Measurements from ENCODE around the gene TP73. TPM values are rescaled to one million over a fixed set of nuclear protein-coding genes. Genes with fewer than 3 reads are reported as not detected.

Gene TP73
- total and polyA plus RNA-seq, 2 donors: 0.09 to 0.63 TPM

DNA sequence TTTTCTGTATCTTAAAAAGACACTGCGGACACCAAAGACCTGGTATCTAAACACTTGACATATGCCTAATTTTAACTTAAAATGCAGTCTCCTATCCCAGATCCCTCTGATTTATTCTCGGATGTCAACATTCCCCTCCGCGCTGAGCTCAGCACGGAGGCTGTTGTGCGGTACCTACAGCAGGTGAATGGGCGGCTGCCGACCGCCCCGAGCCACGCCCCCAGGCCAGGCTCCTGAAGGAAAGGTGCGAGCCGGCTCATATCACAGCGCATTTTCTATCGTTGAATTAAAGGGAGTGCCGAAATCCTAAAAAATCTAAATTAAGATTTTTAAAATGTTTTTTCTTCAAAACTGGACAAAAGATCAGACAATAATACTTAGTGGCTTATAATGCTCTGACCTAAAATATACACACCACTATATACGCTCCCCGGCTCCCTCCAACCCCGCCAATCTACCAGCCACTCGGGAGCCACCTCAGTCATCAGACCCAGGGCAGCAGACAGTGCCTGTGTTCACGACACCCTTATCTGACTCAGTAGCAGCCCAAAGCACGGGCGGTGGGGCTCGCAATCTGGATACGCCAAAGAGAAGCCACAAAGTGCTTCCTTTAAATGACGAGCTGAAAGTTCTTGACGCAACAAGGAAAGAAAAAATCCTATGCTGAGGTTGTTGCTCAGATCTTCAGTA is 6.5 kb upstream of the TP73 start:
- H3K27ac ChIP-seq (ENCODE audit: low read depth): no peak overlapping the region
- no peak overlapping the region for H3K4me3 ChIP-seq (ENCODE audit: low read depth, low read length)
- H3K4me1 ChIP-seq (ENCODE audit: insufficient read depth): no peaks in the 10 kb centered on the region
- no peak for DNase-seq (ENCODE audit: extremely low spot score)
- WGBS: 94% methylated on average over 27 of the region's 27 CpGs
- H3K36me3 ChIP-seq (ENCODE audit: insufficient read depth): no peaks in the 10 kb centered on the region

DNA sequence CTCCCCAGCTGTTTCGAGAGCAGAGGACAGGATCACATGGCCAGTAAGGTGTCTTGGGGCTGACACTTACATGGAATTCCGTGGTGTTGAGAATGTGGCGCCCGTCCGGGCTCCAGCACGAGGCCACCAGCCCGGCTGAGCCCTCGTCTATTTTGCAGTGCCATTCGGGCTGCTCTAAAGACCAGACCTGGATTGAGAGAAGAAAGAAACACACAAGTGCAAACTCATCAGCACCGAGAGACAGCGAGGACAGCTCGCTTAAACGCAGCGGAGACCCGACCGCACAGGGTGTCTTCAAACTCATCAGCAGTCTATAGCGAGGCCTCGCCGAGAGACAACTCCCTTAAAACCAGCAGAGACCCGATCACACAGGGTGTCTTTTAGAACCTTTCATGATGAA is 5.7 kb upstream of the TP73 start:
- Histone ChIP-seq H3K27ac (ENCODE audit: low read depth) (no peak overlapping the region), H3K4me1 (ENCODE audit: insufficient read depth) (no peaks in the 10 kb centered on the region), H3K4me3 (ENCODE audit: low read depth, low read length) (no peak overlapping the region), H3K36me3 (ENCODE audit: insufficient read depth) (no peaks in the 10 kb centered on the region)
- DNase-seq (ENCODE audit: extremely low spot score): no peak
- WGBS: 94% methylated on average over 20 of the region's 20 CpGs

DNA sequence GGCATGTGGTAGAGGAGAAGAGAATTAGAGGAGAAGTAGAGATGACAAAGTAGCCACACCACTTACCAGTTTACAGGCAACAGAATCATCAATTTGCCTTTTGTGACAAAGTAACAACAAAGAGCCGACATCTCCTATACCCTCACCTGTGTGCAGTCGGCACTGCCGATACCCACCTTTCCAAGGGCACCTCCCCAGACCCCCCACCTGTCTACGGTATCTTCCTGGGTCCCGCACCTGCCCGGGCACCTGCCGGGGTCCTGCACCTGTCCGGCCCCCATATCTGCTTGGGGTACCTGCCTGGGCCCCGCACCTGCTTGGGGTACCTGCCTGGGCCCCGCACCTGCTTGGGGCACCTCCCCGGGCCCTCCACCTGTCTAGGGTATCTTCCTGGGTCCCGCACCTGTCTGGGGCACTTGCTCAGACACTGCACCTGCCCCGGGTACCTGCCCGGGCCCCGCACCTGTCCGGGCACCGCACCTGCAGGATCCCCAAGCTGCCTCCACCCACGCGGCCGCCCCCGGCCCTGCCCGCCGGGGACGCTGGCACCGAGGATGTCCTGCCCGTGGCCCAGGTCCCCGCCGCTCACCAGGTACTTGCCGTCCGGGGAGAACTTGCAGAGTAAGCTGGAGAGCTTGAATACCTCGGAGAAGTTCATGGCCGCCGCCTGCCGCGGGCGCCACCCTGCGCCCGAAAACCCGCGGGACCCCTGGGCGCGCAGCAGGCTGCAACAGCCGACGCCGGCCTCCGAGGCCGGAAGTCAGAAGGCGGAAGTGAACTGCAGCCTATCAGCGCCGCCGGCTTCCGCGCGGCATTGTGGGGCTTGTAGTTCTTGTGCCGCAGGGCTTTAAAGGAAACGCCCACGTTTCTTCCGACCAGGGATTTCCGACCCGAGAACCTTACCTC is 2.7 kb upstream of the TP73 start, which contains the start of gene WRAP73:
TSS of gene WRAP73 (minus strand) at position 762 of the 906 bp plus-strand sequence. CDS start at position 658, 104 bp downstream.
- 3% methylated on average over 60 of the region's 60 CpGs for WGBS
- no peaks in the 10 kb centered on the region for H3K36me3 ChIP-seq (ENCODE audit: insufficient read depth)
- H3K4me1 ChIP-seq (ENCODE audit: insufficient read depth): no peaks in the 10 kb centered on the region
- H3K4me3 ChIP-seq (ENCODE audit: low read depth, low read length): peak within 1 kb of the TSS; percentile 81
- H3K27ac ChIP-seq (ENCODE audit: low read depth): no peak within 1 kb of the TSS
- DNase-seq (ENCODE audit: extremely low spot score): peak; percentile 77

DNA sequence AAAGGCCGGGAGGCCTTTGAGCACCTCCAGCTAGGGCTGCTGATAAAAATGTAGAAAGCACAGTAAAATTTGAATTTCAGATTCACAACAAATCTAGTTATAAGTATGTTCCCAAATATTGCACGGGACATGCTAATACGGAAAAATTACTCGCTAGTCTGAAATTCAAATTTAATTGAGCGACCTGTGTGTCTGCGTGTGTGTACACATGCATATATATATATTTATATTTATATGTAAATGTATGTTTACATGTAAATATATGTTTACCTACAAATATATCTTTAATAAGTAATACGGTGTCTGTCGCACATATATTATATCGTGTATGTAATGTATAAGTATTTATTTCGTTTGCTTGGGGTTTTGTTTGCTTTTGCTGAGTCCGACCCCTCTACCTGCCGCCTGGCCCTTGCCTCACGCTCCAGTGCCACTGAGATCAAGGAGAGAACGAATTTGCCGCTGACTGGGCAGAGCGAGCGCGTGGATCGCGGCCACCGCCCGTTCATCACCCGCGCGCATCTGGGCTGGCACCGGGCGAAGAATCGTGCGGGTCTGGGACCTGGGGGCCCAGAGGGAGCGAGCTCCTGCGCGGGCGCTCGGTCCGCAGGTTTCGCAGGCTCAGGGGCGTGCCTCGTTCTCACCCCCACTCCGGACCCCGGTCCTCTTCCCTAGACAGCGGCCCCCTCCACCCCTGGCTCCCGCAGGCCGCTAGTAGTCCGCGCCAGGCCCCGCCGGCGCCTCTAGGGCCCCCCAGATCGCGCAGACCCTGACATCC is 1.9 kb upstream of the TP73 start:
- DNase-seq (ENCODE audit: extremely low spot score): no peak

GRCh38 chr1:3651026-3651929 is 1.0 kb upstream of the TP73 start:
- no peaks in the 10 kb centered on the region for H3K4me1 ChIP-seq (ENCODE audit: insufficient read depth)
- no peaks in the 10 kb centered on the region for H3K36me3 ChIP-seq (ENCODE audit: insufficient read depth)
- 3% methylated on average over 83 of the region's 83 CpGs for WGBS
- DNase-seq (ENCODE audit: extremely low spot score): no peak
- no peak overlapping the region for H3K27ac ChIP-seq (ENCODE audit: low read depth)
- H3K4me3 ChIP-seq (ENCODE audit: low read depth, low read length): peak overlapping the region; percentile 41

More for the DNA sequence above, 1.9 kb upstream of the TP73 start:
- WGBS: 9% methylated on average over 50 of the region's 50 CpGs
- no peaks in the 10 kb centered on the region for H3K36me3 ChIP-seq (ENCODE audit: insufficient read depth)
- H3K4me3 ChIP-seq (ENCODE audit: low read depth, low read length): peak overlapping the region; percentile 81
- H3K27ac ChIP-seq (ENCODE audit: low read depth): no peak overlapping the region
- no peaks in the 10 kb centered on the region for H3K4me1 ChIP-seq (ENCODE audit: insufficient read depth)

GRCh38 chr1:3652548-3653285 is 401 bp downstream of the TP73 start:
- H3K4me1 ChIP-seq (ENCODE audit: insufficient read depth): no peaks in the 10 kb centered on the region
- no peak overlapping the region for H3K27ac ChIP-seq (ENCODE audit: low read depth)
- DNase-seq (ENCODE audit: extremely low spot score): no peak
- peak overlapping the region; percentile 41 for H3K4me3 ChIP-seq (ENCODE audit: low read depth, low read length)
- WGBS: 2% methylated on average over 68 of the region's 68 CpGs
- no peaks in the 10 kb centered on the region for H3K36me3 ChIP-seq (ENCODE audit: insufficient read depth)

DNA sequence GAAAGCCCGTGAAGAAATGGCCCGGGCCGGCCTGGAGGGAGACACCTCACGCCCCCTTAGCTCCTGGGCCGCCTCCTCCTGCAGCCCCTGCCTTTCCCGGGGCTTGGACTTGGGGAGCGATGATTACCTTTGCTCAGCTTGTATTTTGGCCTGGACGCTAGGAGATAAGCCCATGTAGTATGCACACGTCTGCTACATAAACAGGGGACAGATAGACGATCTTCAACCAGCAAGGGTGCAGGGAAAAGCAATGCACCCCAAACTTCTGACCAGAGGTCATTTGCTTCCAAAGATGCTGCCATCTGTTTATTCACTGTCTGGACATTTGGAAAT is 936 bp downstream of the TP73 start:
- DNase-seq (ENCODE audit: extremely low spot score): no peak
- Histone ChIP-seq H3K4me3 (ENCODE audit: low read depth, low read length) (no peak overlapping the region), H3K4me1 (ENCODE audit: insufficient read depth) (no peaks in the 10 kb centered on the region), H3K36me3 (ENCODE audit: insufficient read depth) (no peaks in the 10 kb centered on the region), H3K27ac (ENCODE audit: low read depth) (no peak overlapping the region)
- 20% methylated on average over 10 of the region's 10 CpGs for WGBS

DNA sequence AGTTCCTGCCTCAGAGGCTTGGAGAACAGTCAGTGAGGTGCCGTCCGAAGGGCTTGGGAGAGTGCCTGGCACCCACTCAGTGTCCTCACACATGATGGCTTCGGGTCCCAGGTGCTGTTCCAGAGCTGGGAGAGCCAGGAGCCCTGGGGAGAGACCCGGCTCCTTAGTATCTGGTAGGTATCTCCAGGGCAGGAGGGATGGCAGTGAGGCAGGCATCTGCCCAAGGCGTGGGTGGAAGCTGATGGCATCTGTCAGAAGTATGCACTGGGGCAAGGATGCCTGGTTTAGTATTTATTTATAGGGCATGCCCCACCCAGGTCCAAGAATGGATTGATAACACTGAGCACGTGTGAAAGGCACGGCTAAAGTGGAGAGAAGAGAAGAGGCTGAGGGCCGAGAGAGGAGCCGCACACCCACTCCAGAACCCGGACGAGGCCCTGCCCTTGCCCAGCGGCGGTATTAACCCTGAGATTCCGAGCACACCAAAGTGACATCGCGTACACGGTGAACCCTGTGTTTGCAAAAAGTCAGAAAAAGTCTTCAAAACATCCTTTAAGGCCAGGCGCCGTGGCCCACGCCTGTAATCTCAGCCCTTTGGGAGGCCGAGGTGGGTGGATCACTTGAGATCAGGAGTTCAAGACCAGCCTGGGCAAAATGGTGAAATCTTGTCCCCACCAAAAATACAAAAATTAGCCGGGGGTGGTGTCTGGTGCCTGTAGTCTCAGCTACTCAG is 2.4 kb downstream of the TP73 start:
- no peaks in the 10 kb centered on the region for H3K4me1 ChIP-seq (ENCODE audit: insufficient read depth)
- DNase-seq (ENCODE audit: extremely low spot score): no peak
- no peak overlapping the region for H3K27ac ChIP-seq (ENCODE audit: low read depth)
- no peak overlapping the region for H3K4me3 ChIP-seq (ENCODE audit: low read depth, low read length)
- 82% methylated on average over 22 of the region's 22 CpGs for WGBS
- no peaks in the 10 kb centered on the region for H3K36me3 ChIP-seq (ENCODE audit: insufficient read depth)

- 82% methylated on average over 13 of the region's 13 CpGs for WGBS
- no peak overlapping the region for H3K27ac ChIP-seq (ENCODE audit: low read depth)
- no peak overlapping the region for H3K4me3 ChIP-seq (ENCODE audit: low read depth, low read length)
- DNase-seq (ENCODE audit: extremely low spot score): no peak
- no peaks in the 10 kb centered on the region for H3K4me1 ChIP-seq (ENCODE audit: insufficient read depth)
- no peaks in the 10 kb centered on the region for H3K36me3 ChIP-seq (ENCODE audit: insufficient read depth)
Observed at GRCh38 chr1:3656450-3657095, 4.3 kb downstream of the TP73 start.

- no peaks in the 10 kb centered on the region for H3K4me1 ChIP-seq (ENCODE audit: insufficient read depth)
- WGBS: 71% methylated on average over 6 of the region's 6 CpGs
- H3K27ac ChIP-seq (ENCODE audit: low read depth): no peak overlapping the region
- DNase-seq (ENCODE audit: extremely low spot score): no peak
- H3K4me3 ChIP-seq (ENCODE audit: low read depth, low read length): no peak overlapping the region
- no peaks in the 10 kb centered on the region for H3K36me3 ChIP-seq (ENCODE audit: insufficient read depth)
Observed at GRCh38 chr1:3657096-3657475, 4.8 kb downstream of the TP73 start.

DNA sequence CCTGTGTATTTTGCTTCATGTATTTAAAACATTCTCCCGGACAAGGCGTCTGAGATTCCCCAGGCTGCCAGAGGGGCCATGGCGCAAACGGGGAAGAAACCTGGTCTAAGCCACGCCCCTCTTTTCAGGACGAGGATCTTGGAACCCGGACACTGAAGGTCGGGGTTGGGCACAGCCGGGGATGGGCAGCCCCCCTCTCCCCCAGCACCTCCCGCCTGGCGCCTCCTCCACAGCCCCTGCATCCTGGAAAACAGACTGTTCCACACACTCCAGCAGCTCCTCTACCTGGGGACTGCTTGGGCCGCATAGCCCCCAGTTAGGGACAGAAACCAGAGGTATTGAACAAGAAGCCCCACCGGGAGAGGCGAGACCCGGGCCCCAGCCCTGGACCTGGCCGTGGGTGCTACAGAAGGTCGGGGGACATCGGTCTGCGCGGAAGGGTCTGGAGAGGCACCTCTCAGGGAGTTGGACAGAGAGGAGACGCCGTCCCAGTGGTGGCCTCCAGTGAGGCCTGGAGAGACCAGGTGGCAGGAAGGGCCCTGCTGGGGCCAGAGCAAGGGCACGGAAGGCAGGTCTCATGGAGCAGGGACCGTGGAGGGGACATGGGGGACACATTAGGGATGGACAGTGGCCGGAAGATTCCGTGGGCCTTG is 5.4 kb downstream of the TP73 start:
- Histone ChIP-seq H3K27ac (ENCODE audit: low read depth) (no peak overlapping the region), H3K4me3 (ENCODE audit: low read depth, low read length) (no peak overlapping the region), H3K36me3 (ENCODE audit: insufficient read depth) (no peaks in the 10 kb centered on the region), H3K4me1 (ENCODE audit: insufficient read depth) (no peaks in the 10 kb centered on the region)
- WGBS: 62% methylated on average over 26 of the region's 26 CpGs
- no peak for DNase-seq (ENCODE audit: extremely low spot score)
